Aorta (tissue), 5 donors: Measurements from ENCODE around the gene HOXD4. TPM values are rescaled to one million over a fixed set of nuclear protein-coding genes. Genes with fewer than 3 reads are reported as not detected.

ENCODE experiments used
- ATAC-seq: fragments of 200-7000 bp; cut with Tn5 transposase; one replicate; pipeline ENCODE4 v1.9.1; 2022; ENCODE audit warnings: moderate library complexity; ENCODE audit not compliant: low FRiP score
- DNase-seq, 2 donors: peaks; one replicate each; pipeline ENCODE4 v3.0.0-alpha.2; 2020
- H3K27ac ChIP-seq, 2 donors: one replicate each; pipeline ENCODE4 v1.5.1; 2013; ENCODE audit warnings: low read length in 2 of 2, mild to moderate bottlenecking in 2 of 2, moderate library complexity in 2 of 2, control low read depth in 1 of 2, inconsistent platforms in 1 of 2, low read depth in 1 of 2
- H3K27me3 ChIP-seq, 2 donors: one replicate each; pipeline ENCODE4 v1.6.1; 2013; ENCODE audit warnings: control low read depth in 1 of 2, low read length in 1 of 2, mild to moderate bottlenecking in 1 of 2, moderate library complexity in 1 of 2; ENCODE audit not compliant: insufficient read depth in 2 of 2, control insufficient read depth in 1 of 2
- H3K36me3 ChIP-seq, 2 donors: one replicate each; pipeline ENCODE4 v1.6.1; 2013; ENCODE audit warnings: control low read depth in 1 of 2, low read length in 1 of 2, mild to moderate bottlenecking in 1 of 2; ENCODE audit not compliant: insufficient read depth in 2 of 2, control insufficient read depth in 1 of 2
- H3K4me1 ChIP-seq, 2 donors: one replicate each; pipeline ENCODE4 v1.6.1; 2013; ENCODE audit warnings: low read length in 2 of 2, control low read depth in 1 of 2, mild to moderate bottlenecking in 1 of 2, moderate library complexity in 1 of 2; ENCODE audit not compliant: insufficient read depth in 2 of 2, control insufficient read depth in 1 of 2
- H3K4me3 ChIP-seq, 2 donors: one replicate each; pipeline ENCODE4 v1.5.1; 2013; ENCODE audit warnings: low read length in 2 of 2, control low read depth in 1 of 2, mild to moderate bottlenecking in 1 of 2
- H3K9me3 ChIP-seq: one replicate; pipeline ENCODE4 v1.6.1; 2013; ENCODE audit warnings: mild to moderate bottlenecking, low read length; ENCODE audit not compliant: control insufficient read depth
- WGBS, 2 donors: extraction: QIAGEN DNeasy Blood & Tissue Kit; methylation state at CpG; one replicate each; pipeline ENCODE4 v1.1.7; 2013; 5-methylcytosine and 5-hydroxymethylcytosine counted together
- intact Hi-C, 2 donors: fragments of 100-400 bp; cut with DNase I; formaldehyde crosslinking; loops; one replicate each; pipeline versions ENCODE4 v1.14.2 to v1.15.0; 2022
- polyA plus RNA-seq, 2 donors: library from polyadenylated mRNA; stranded (reverse); fragments of 200-250 nt; gene quantifications; one replicate each; pipeline ENCODE4 v1.2.3, GENCODE V29; 2013
- total RNA-seq, 2 donors: library from RNA; stranded (reverse); fragmentation: NEBNext Ultra II Directional; extraction: Animal tissue kit (Norgen Biotek cat#: 25700); gene quantifications; one replicate each; pipeline ENCODE4 v1.2.1, GENCODE V29; 2021
- donor health status: healthy with polysubstance abuse.
- donor health status: Bipolar disorder and iron deficiency.
- donor health status: DM: no; HTN: no; CAD: no.
- donor health status: DM: no; HTN: no; CAD: no.
- donor health status: DM: yes; HTN: yes; CAD: no.

HOXD4 gene
- total and polyA plus RNA-seq, 4 donors: 7.7 to 9.8 (median 7.7) TPM; not detected in 1

GRCh38 chr2:176136374-176137251 lies 14.7 kb upstream of the HOXD4 start:
- Histone ChIP-seq H3K4me3 (peak overlapping the region; percentile 84 to 88), H3K4me1 (no peaks in the 10 kb centered on the region), H3K27me3 (no peaks in the 10 kb centered on the region), H3K9me3 (no peaks in the 10 kb centered on the region), H3K36me3 (no peaks in the 10 kb centered on the region), H3K27ac (peak overlapping the region; percentile 73 to 94)
- ATAC-seq: peak; percentile 50
- intact Hi-C loops: loop anchor here in 1 of 2 donors (5.0 kb wide), 1 partner anchor 416 kb away; no protein-coding TSS in a partner anchor
- peak in 1 of 2 donors; percentile 82 for DNase-seq
- whole genome bisulfite sequencing, 2 donors: 1 to 2% methylated on average over 69 to 71 of the region's 71 CpGs

GRCh38 chr2:176137252-176137580 lies 14.1 kb upstream of the HOXD4 start:
- 45 to 48% methylated on average over 2 of the region's 2 CpGs for WGBS, 2 donors
- H3K4me3 ChIP-seq: peak overlapping the region; percentile 84 to 88
- H3K4me1 ChIP-seq: no peaks in the 10 kb centered on the region
- ATAC-seq: no peak
- no peak overlapping the region for H3K27ac ChIP-seq
- intact Hi-C loops: loop anchor here in 1 of 2 donors (5.0 kb wide), 1 partner anchor 415 kb away; no protein-coding TSS in a partner anchor
- no peaks in the 10 kb centered on the region for H3K36me3 ChIP-seq
- no peaks in the 10 kb centered on the region for H3K9me3 ChIP-seq
- DNase-seq: no peak
- H3K27me3 ChIP-seq: no peaks in the 10 kb centered on the region

- DNase-seq: no peak
- no peak for ATAC-seq
- Histone ChIP-seq H3K36me3 (no peaks in the 10 kb centered on the region), H3K27ac (no peak overlapping the region), H3K9me3 (no peaks in the 10 kb centered on the region), H3K27me3 (no peaks in the 10 kb centered on the region), H3K4me1 (no peaks in the 10 kb centered on the region), H3K4me3 (no peak overlapping the region)
- 81 to 92% methylated on average over 8 of the region's 8 CpGs for WGBS, 2 donors
- intact Hi-C loops: loop anchor here in 1 of 2 donors (5.0 kb wide), 1 partner anchor 414 kb away; no protein-coding TSS in a partner anchor
Observed at GRCh38 chr2:176137906-176138305, 13.4 kb upstream of the HOXD4 start.

- H3K27me3 ChIP-seq: no peaks in the 10 kb centered on the region
Observed at GRCh38 chr2:176138526-176138922, 12.8 kb upstream of the HOXD4 start.

GRCh38 chr2:176138923-176139660 lies 12.3 kb upstream of the HOXD4 start:
- no peak overlapping the region for H3K4me3 ChIP-seq
- ATAC-seq: no peak
- DNase-seq: peak in 1 of 2 donors; percentile 82
- H3K4me1 ChIP-seq: no peaks in the 10 kb centered on the region
- peak overlapping the region in 1 of 2 donors; percentile 8 for H3K27ac ChIP-seq
- H3K36me3 ChIP-seq: no peaks in the 10 kb centered on the region
- no peaks in the 10 kb centered on the region for H3K9me3 ChIP-seq
- intact Hi-C loops: loop anchor here in 1 of 2 donors (5.0 kb wide), 1 partner anchor 413 kb away; no protein-coding TSS in a partner anchor
- 65 to 87% methylated on average over 28 of the region's 28 CpGs for WGBS, 2 donors
- H3K27me3 ChIP-seq: no peaks in the 10 kb centered on the region

More at GRCh38 chr2:176138526-176138922, 12.8 kb upstream of the HOXD4 start:
- DNase-seq: peak in 1 of 2 donors; percentile 59
- H3K9me3 ChIP-seq: no peaks in the 10 kb centered on the region
- no peak for ATAC-seq
- no peak overlapping the region for H3K4me3 ChIP-seq
- H3K36me3 ChIP-seq: no peaks in the 10 kb centered on the region
- 64 to 82% methylated on average over 14 of the region's 14 CpGs for WGBS, 2 donors
- intact Hi-C loops: loop anchor here in 1 of 2 donors (5.0 kb wide), 1 partner anchor 414 kb away; no protein-coding TSS in a partner anchor
- no peaks in the 10 kb centered on the region for H3K4me1 ChIP-seq
- no peak overlapping the region for H3K27ac ChIP-seq

- Histone ChIP-seq H3K4me1 (no peaks in the 10 kb centered on the region), H3K36me3 (no peaks in the 10 kb centered on the region), H3K4me3 (peak overlapping the region in 1 of 2 donors; percentile 14), H3K27me3 (no peaks in the 10 kb centered on the region), H3K9me3 (no peaks in the 10 kb centered on the region), H3K27ac (peak overlapping the region in 1 of 2 donors; percentile 8)
- intact Hi-C loops: loop anchor here (1.0 to 10.0 kb wide), 7 partner anchors 125 to 497 kb away; partner anchors contain the start of gene MTX2 (in 1 of the 2)
- ATAC-seq (peak; percentile 49), DNase-seq (peak in 1 of 2 donors; percentile 83)
- WGBS, 2 donors: 26 to 39% methylated on average over 41 of the region's 41 CpGs
Observed at GRCh38 chr2:176139661-176140512, 11.5 kb upstream of the HOXD4 start.

- WGBS, 2 donors: 8% methylated on average over 41 to 48 of the region's 48 CpGs
- peak overlapping the region; percentile 14 to 43 for H3K4me3 ChIP-seq
- peak; percentile 93 for ATAC-seq
- no peak overlapping the region for H3K27ac ChIP-seq
- no peaks in the 10 kb centered on the region for H3K27me3 ChIP-seq
- no peaks in the 10 kb centered on the region for H3K4me1 ChIP-seq
- H3K36me3 ChIP-seq: no peaks in the 10 kb centered on the region
- intact Hi-C loops: loop anchor here (1.0 to 10.0 kb wide), 6 partner anchors 124 to 497 kb away; partner anchors contain the start of gene MTX2 (in 1 of the 2)
- DNase-seq: peak; percentile 81 to 93
- no peaks in the 10 kb centered on the region for H3K9me3 ChIP-seq
Observed at GRCh38 chr2:176140513-176141317, 10.6 kb upstream of the HOXD4 start.
